ENCODE measurements around the gene NR2F1. TPM values are rescaled to one million over a fixed set of nuclear protein-coding genes. Genes with fewer than 3 reads are reported as not detected.
A peak's percentile ranks its signal among the peaks of the same experiment; 100 is the strongest.

The NR2F1 gene
- total RNA-seq, 2 experiments from 2014 or later: not detected

DNA sequence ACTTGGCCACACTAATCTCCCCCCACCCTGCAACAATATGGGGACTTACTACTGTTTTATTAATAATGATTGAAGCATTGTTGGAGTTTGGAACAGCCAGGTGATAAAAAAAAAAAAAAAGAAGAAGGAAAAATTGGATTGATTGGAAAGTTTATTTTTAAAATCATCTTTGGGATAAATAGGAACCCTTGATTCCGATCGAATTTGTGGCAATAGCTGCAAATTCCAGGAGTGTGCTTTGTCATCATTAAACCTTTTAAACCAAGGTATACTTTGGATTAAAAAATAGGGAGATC is 907 bp upstream of the NR2F1 start:
- Mint-ChIP-seq H3K9me3 (ENCODE audit: low read depth) (no peaks in the 10 kb centered on the region), H3K36me3 (peaks cover 4% of the 10 kb centered on the region), H3K4me3 (no peak overlapping the region), H3K27ac (no peak overlapping the region), H3K27me3 (peaks cover 50% of the 10 kb centered on the region), H3K4me1 (peaks cover 25% of the 10 kb centered on the region)
- DNase-seq (no peak), ATAC-seq (no peak)
- CTCF ChIA-PET: interaction anchor here (0.6 to 1.7 kb wide), 2 partner anchors 219 to 1210 kb away, joined by 4 to 7 read pairs; no protein-coding TSS in a partner anchor

DNA sequence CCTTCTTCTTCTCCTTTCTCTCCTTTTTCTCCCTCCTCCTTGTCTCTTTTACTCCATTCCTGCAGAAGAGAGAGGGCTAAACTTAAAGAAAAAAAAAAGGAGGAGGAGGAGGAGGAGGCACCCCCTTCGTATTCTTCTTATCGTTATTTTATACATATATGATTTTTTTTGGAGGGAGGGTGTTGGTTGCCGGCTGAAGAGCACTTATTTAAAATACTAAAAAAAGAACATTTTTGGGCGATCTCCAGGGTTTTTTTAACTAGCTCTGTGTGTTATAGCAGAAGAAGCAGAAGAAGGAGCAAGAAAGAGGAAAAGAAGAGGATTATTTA is 381 bp downstream of the NR2F1 start:
- ATAC-seq (no peak), DNase-seq (no peak)
- CTCF ChIA-PET: interaction anchor here (1.3 to 1.7 kb wide), 3 partner anchors 12 to 218 kb away, joined by 3 to 7 read pairs (median 6); no protein-coding TSS in a partner anchor
- Mint-ChIP-seq H3K4me3 (no peak overlapping the region), H3K27ac (peak overlapping the region; percentile 45), H3K27me3 (peaks cover 49% of the 10 kb centered on the region), H3K36me3 (peaks cover 8% of the 10 kb centered on the region), H3K9me3 (ENCODE audit: low read depth) (no peaks in the 10 kb centered on the region), H3K4me1 (peaks cover 32% of the 10 kb centered on the region)

DNA sequence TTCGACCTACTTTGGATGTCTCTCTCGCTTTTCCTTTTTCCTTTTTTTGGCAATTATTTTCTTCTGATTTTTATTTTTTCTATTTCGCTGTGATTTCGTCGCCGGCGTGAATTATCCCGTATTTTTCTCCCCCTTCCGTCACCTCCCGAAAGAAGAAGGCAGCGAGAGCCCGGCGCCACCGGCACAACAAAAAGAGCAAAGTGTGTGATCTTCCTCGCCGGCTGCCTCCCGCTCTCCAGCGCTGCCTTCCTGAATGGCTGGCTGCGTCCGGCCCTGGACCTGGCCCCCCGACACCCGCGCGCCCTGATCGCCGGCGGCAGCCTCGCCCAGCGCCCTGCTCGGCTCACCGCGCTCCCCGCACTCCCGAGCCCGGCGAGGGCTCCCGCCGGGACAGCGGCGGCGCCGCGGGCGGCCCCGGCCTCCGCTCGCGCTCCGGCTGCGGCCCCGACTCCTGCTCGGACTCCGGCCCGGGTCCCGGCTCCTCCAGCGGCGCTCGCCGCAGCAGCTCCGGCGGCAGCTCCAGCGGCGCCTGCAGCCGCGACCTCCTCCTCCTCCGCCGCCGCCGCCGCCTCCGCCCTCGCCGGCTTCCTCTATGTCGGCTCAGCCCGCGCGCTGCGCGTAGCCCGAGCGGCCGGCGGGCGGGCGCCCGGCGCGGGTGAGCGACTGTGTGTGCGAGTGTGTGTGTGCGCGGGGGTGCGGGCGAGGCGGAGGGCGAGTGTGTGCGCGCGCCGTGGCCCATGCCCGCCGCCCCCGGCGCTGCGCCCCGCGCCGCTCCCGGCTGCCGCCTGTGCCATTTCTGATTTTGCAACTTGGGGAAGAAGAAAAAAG is 960 bp downstream of the NR2F1 start:
- peaks cover 48% of the 10 kb centered on the region for H3K27me3 Mint-ChIP-seq
- peaks cover 33% of the 10 kb centered on the region for H3K4me1 Mint-ChIP-seq
- H3K4me3 Mint-ChIP-seq: peak overlapping the region; percentile 28
- ATAC-seq (peak; percentile 28), DNase-seq (no peak)
- H3K27ac Mint-ChIP-seq: peak overlapping the region; percentile 45
- peaks cover 12% of the 10 kb centered on the region for H3K36me3 Mint-ChIP-seq
- H3K9me3 Mint-ChIP-seq (ENCODE audit: low read depth): no peaks in the 10 kb centered on the region
- CTCF ChIA-PET: interaction anchor here (1.3 to 1.7 kb wide), 2 partner anchors 12 to 28 kb away, joined by 3 to 6 read pairs; no protein-coding TSS in a partner anchor

DNA sequence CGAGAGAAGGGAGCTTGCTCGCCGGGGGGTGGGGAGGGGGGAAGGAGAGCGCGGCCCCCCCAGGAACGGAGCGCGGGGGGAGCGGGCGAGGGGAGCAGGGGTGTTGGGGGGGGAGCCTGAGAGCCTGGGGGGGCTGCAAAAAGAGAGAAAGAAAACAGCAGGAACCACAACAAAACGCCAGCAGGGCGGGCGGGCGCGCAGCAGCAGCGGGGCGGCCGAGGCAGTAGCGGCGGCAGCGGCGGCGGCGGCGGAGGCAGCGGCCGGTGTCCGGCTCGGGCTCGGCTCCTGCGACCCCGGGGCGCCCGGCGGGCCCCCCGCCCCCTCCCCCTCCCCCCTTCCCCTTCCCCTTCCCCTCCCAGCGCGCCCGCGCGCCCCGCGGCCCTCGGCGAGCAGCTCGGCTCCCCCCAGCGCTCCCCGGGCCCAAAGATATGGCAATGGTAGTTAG is 1.6 kb downstream of the NR2F1 start:
- no peaks in the 10 kb centered on the region for H3K9me3 Mint-ChIP-seq (ENCODE audit: low read depth)
- H3K4me3 Mint-ChIP-seq: peak overlapping the region; percentile 28
- CTCF ChIA-PET: interaction anchor here (1.7 kb wide), 1 partner anchor 28 kb away, joined by 6 read pairs; no protein-coding TSS in a partner anchor
- ATAC-seq (no peak), DNase-seq (no peak)
- H3K4me1 Mint-ChIP-seq: peaks cover 34% of the 10 kb centered on the region
- H3K27me3 Mint-ChIP-seq: peaks cover 53% of the 10 kb centered on the region
- no peak overlapping the region for H3K27ac Mint-ChIP-seq
- H3K36me3 Mint-ChIP-seq: peaks cover 13% of the 10 kb centered on the region

DNA sequence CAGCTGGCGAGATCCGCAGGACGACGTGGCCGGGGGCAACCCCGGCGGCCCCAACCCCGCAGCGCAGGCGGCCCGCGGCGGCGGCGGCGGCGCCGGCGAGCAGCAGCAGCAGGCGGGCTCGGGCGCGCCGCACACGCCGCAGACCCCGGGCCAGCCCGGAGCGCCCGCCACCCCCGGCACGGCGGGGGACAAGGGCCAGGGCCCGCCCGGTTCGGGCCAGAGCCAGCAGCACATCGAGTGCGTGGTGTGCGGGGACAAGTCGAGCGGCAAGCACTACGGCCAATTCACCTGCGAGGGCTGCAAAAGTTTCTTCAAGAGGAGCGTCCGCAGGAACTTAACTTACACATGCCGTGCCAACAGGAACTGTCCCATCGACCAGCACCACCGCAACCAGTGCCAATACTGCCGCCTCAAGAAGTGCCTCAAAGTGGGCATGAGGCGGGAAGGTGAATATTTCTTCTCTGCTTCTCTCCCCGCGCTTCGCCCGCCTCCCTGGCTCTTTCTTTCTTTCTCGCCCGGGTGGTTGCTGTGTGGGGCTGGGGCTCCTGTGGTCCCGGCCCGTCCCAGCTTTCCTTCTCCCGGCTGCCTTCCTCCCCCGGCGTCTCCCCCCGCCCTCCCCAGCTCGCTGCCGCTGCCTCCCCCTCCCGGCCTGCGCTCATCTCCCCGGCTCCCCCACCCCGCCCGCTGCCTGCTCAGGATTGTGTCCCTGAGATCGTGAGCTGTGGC is 2.2 kb downstream of the NR2F1 start:
- peaks cover 33% of the 10 kb centered on the region for H3K4me1 Mint-ChIP-seq
- no peak for ATAC-seq
- H3K27ac Mint-ChIP-seq: no peak overlapping the region
- CTCF ChIA-PET: interaction anchor here (1.4 kb wide), 1 partner anchor 9 kb away, joined by 5 read pairs; no protein-coding TSS in a partner anchor
- peaks cover 57% of the 10 kb centered on the region for H3K27me3 Mint-ChIP-seq
- peak overlapping the region; percentile 13 for H3K4me3 Mint-ChIP-seq
- no peak for DNase-seq
- peaks cover 13% of the 10 kb centered on the region for H3K36me3 Mint-ChIP-seq
- no peaks in the 10 kb centered on the region for H3K9me3 Mint-ChIP-seq (ENCODE audit: low read depth)

DNA sequence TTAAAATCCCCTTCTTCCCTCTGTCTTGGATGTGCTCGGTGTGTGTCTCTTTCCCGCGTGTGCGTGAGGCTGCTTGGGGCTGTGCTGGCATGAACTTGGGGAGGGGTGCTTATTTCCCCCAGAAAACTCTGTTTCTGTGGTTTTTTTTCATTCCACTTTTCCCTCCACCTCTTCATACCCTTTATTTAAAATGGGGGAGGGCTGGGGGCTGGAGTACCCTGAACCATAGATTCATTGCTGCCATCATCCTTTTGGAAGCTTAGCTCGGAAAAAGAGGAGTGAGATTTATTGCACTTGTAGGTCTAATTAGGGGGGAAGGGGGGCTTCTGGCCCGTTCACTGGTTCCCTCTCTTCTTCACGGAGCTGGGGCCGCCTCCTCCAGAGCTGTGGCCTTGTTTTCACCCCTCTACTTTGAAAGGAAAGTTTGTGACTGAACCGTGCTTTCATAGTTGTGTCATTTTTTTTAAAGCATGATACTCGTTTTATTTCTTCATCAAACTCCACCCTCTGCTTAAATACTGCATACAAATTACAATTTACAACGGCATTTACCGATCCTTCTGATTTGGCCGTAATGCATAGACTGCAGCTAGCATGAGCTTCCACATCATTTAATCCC is 2.9 kb downstream of the NR2F1 start:
- CTCF ChIA-PET: interaction anchor here (1.1 to 2.7 kb wide), 3 partner anchors 9 to 22 kb away, joined by 5 to 11 read pairs (median 5); no protein-coding TSS in a partner anchor
- Mint-ChIP-seq H3K4me3 (peak overlapping the region; percentile 26), H3K4me1 (peaks cover 27% of the 10 kb centered on the region), H3K36me3 (peaks cover 11% of the 10 kb centered on the region), H3K9me3 (ENCODE audit: low read depth) (no peaks in the 10 kb centered on the region), H3K27ac (no peak overlapping the region), H3K27me3 (peaks cover 57% of the 10 kb centered on the region)
- DNase-seq: no peak
- no peak for ATAC-seq

DNA sequence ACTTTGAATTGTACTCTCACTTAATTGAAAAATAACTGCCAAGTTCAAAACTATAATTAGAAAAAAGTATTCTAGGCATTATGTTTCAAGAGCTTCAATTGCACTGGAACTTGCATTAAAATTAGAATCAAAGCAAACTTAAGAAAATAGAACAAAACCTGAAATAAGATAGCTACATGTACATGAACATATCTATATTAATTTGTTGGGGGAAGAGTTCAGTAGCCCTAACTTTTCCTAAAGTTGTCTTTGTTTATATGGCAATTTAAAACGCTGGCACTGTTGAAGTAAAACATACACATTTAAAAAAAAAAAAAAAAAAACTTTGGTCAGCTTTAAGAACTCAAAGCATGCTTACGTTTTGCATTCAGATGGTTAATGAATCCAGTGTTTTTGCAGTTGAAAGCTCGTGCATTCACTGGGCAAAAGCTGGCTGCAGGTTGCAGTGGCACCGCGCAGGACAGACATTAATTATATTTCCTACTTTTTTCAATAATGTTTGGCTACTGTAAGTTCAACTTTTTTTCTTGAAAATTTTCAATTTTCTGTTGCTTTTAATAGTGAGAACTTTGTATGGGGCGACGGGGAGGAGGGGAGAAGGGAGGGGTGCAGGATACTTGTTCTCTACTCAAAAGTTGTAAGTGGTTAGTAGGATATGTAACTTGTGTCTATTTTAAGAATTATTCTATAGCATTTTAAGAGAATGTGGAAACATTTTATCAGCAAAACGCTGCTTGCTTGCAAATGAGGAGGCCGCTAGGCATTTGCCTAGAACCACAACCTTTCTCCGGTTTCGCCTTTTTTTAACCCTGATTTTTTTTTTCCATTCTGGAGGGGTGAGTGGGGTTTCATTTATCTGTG is 3.9 kb downstream of the NR2F1 start:
- CTCF ChIA-PET: interaction anchor here (1.1 to 2.7 kb wide), 2 partner anchors 11 to 21 kb away, joined by 5 to 11 read pairs; no protein-coding TSS in a partner anchor
- Mint-ChIP-seq H3K4me1 (peaks cover 26% of the 10 kb centered on the region), H3K27ac (peak overlapping the region; percentile 72), H3K9me3 (ENCODE audit: low read depth) (no peaks in the 10 kb centered on the region), H3K4me3 (no peak overlapping the region), H3K36me3 (peaks cover 11% of the 10 kb centered on the region), H3K27me3 (peaks cover 66% of the 10 kb centered on the region)
- no peak for ATAC-seq
- no peak for DNase-seq

DNA sequence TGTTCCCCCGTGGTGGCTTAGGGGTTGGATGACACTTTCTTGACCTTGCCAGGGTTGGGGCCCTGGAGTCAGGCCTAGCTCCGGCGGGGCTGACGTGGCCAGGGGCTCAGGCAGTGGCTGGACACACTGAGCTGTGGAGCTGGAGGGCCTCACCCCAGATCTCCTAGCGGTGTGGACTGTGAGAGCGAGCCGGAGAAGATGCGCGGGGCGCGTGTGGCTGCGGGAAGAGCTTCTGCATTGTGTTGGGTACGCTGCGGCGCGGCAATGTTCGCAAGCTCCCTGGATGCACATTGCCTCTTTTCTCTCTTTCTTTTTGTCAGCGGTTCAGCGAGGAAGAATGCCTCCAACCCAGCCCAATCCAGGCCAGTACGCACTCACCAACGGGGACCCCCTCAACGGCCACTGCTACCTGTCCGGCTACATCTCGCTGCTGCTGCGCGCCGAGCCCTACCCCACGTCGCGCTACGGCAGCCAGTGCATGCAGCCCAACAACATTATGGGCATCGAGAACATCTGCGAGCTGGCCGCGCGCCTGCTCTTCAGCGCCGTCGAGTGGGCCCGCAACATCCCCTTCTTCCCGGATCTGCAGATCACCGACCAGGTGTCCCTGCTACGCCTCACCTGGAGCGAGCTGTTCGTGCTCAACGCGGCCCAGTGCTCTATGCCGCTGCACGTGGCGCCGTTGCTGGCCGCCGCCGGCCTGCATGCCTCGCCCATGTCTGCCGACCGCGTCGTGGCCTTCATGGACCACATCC is 4.8 kb downstream of the NR2F1 start:
- H3K27ac Mint-ChIP-seq: peak overlapping the region; percentile 72
- no peak for ATAC-seq

DNA sequence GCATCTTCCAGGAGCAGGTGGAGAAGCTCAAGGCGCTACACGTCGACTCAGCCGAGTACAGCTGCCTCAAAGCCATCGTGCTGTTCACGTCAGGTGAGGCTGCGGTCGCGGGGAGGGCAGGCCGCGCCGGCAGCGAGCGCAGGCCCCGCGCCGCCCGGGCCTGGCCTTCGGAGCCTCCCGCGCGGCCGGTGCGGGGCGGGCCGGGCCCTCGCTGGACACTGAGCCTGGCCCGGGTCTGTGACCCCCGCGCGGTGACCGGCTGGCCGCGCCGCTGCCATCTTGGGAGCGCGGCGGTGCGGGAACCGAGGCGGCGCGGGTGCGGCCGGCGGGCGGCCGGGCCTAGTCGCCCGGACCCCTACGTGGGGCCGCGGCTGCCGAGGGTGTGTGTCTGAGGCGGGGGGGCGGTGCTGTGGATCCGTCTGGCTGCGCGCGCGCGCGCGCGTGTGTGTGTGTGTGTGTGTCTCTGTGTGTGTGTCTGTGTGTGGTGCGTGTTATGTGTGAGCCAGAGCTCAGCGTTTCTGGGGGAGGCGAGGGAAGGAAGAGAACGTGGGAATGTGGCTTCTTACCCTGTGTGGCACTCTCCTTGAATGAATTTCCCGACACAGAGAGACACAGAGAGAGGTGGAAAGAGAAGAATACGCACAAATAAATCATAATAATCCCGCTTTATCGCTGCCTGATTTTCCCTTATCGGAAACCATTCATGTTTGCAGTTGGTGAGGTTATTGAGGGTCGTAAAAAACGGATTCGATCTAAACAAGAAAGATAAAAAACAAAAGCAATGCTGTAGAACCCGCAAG is 5.5 kb downstream of the NR2F1 start:
- Mint-ChIP-seq H3K27ac (peak overlapping the region; percentile 61), H3K27me3 (peaks cover 81% of the 10 kb centered on the region), H3K9me3 (ENCODE audit: low read depth) (no peaks in the 10 kb centered on the region), H3K4me1 (peaks cover 24% of the 10 kb centered on the region), H3K36me3 (peaks cover 11% of the 10 kb centered on the region), H3K4me3 (peak overlapping the region; percentile 16)
- no peak for ATAC-seq
- CTCF ChIA-PET: interaction anchor here (1.3 to 2.7 kb wide), 2 partner anchors 13 to 19 kb away, joined by 3 to 11 read pairs; no protein-coding TSS in a partner anchor
- no peak for DNase-seq

More for the DNA sequence above, 4.8 kb downstream of the NR2F1 start:
- H3K27me3 Mint-ChIP-seq: peaks cover 73% of the 10 kb centered on the region
- H3K4me1 Mint-ChIP-seq: peaks cover 26% of the 10 kb centered on the region
- H3K36me3 Mint-ChIP-seq: peaks cover 11% of the 10 kb centered on the region
- no peaks in the 10 kb centered on the region for H3K9me3 Mint-ChIP-seq (ENCODE audit: low read depth)
- no peak overlapping the region for H3K4me3 Mint-ChIP-seq
- CTCF ChIA-PET: interaction anchor here (1.3 to 2.7 kb wide), 2 partner anchors 14 to 20 kb away, joined by 3 to 11 read pairs; no protein-coding TSS in a partner anchor
- DNase-seq: no peak

DNA sequence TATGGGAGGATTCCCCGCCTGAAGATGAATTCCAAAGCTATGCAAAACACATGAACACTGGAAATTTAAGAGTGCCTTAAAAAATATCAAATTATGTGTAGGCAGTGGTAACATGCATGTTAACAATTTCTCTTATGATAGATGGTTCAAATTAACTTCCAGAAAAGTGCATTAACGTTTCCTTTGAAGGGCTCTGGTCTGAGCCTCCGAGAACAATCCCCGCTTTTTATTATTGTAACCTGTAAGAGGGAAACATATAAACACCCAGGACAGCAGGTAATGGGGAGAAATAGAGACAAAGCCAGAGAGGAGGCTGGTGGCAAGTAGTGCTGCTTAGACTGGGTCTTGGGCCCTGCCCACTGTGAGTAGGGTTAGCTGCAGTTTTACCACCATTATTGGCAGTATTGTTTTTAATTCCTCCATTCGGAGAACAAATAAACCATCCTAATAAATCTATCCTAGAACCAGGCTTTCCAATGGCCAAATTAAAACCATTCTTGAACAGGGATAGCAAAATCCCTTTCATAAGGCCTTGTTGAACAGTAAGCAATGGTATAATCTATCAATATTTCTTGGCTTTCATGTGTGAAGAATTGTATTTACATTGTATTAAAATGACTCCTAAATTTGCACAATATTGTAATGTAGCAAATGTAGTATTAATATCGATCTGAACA is 6.3 kb downstream of the NR2F1 start:
- no peak for ATAC-seq
- Mint-ChIP-seq H3K27ac (peak overlapping the region; percentile 61), H3K27me3 (peaks cover 88% of the 10 kb centered on the region), H3K4me1 (peaks cover 22% of the 10 kb centered on the region), H3K4me3 (peak overlapping the region; percentile 16), H3K36me3 (peaks cover 14% of the 10 kb centered on the region), H3K9me3 (ENCODE audit: low read depth) (no peaks in the 10 kb centered on the region)
- CTCF ChIA-PET: interaction anchor here (1.3 kb wide), 1 partner anchor 12 kb away, joined by 3 read pairs; no protein-coding TSS in a partner anchor
- DNase-seq: no peak

DNA sequence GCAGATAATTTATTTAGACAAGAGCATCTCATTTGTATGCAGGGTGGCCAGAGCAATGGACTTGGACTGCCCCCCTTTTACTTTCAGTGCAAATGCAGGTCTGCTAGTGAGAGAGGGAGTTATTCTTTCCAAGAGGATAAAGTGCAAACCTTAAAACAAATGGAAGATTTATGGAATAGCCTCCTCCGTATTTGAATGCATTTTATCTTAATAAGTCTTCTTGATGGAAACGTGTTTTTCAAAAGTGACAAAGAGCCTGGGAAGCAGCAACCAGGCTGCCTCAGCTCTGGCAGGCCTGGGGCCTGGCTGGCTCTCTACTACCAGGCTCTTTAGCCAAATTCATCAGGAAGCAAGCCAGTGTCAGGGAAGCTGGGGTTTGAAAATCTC is 6.8 kb downstream of the NR2F1 start:
- peaks cover 22% of the 10 kb centered on the region for H3K4me1 Mint-ChIP-seq
- CTCF ChIA-PET: no interaction called here
- no peaks in the 10 kb centered on the region for H3K9me3 Mint-ChIP-seq (ENCODE audit: low read depth)
- peaks cover 93% of the 10 kb centered on the region for H3K27me3 Mint-ChIP-seq
- H3K4me3 Mint-ChIP-seq: no peak overlapping the region
- H3K27ac Mint-ChIP-seq: no peak overlapping the region
- DNase-seq (no peak), ATAC-seq (no peak)
- peaks cover 14% of the 10 kb centered on the region for H3K36me3 Mint-ChIP-seq
